GM21528 (cell line): ENCODE results near the gene VDAC1.

Source experiments
- ATAC-seq: cut with Tn5 transposase; IDR thresholded peaks from one replicate; pipeline ENCODE4 v1.9.1; 2021; ENCODE audit warnings: mild to moderate bottlenecking, moderate library complexity; ENCODE audit not compliant: unreplicated experiment, low FRiP score

Gene VDAC1

DNA sequence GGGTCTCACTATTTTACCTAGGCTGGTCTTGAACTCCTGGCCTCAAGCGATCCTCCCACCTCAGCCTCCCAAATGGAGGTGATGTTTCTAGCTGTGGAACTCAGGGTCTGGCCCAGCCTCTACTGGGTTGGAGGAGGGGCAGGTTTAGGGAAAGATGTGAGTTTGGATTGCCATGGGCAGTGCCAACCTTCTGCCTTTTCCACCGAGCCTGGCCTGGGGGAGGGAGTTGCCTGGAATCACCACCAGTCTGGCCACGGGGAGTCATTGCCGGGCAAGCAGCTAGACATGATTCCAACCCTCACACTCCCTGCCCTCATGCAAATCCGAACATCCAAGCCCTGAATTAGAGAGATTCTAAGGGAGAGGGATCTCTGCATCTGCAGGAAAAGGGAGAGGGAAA is 21.0 kb upstream of the VDAC1 start:
- ATAC-seq, result no peak

- ATAC-seq, result no peak
Observed at GRCh38 chr5:134024811-134025210, 20.0 kb upstream of the VDAC1 start.

DNA sequence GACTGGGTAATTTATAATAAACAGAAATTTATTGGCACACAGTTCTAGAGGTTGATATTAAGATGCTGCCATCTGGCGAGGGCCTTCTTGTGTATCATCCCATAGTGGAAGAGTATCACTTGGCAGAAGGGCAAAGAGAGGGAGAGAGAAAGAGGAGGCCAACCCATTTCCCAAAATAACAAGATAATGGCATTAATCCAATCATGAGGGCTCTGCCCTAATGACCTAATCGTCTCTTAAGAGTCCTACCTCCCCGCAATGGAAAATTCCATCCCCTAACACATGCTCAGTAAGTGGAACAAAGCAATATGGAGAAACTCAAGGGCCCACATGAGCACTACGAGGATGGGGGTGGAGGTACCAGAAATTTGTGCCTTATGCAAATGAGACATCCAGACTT is 17.6 kb upstream of the VDAC1 start:
- no peak for ATAC-seq

DNA sequence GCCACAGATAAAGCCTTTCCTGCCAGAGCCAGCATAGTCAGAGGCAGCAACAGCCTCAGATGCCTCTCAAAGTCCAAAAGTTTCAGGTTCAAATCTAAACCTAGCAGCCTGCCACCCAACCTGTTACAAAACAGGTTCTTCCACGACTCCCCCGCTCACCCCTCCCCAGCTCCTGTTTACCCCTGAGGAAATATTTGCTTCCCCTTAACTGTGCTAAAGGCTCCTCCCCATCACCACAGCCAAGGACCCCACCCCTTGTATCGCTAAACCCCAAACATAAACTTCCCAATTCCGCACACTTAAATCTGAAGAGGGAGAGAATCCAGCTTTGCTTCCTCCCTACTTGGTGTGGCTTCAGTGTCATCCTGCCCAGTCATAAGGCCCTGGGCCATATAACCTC is 15.4 kb upstream of the VDAC1 start:
- ATAC-seq, result no peak

- no peak for ATAC-seq
Observed at GRCh38 chr5:134019636-134020035, 14.9 kb upstream of the VDAC1 start.

- no peak for ATAC-seq
Observed at GRCh38 chr5:134018986-134019316, 14.2 kb upstream of the VDAC1 start.

- no peak for ATAC-seq
Observed at GRCh38 chr5:134018154-134018985, 13.6 kb upstream of the VDAC1 start.

- no peak for ATAC-seq
Observed at GRCh38 chr5:134008266-134008749, 3.5 kb upstream of the VDAC1 start.

DNA sequence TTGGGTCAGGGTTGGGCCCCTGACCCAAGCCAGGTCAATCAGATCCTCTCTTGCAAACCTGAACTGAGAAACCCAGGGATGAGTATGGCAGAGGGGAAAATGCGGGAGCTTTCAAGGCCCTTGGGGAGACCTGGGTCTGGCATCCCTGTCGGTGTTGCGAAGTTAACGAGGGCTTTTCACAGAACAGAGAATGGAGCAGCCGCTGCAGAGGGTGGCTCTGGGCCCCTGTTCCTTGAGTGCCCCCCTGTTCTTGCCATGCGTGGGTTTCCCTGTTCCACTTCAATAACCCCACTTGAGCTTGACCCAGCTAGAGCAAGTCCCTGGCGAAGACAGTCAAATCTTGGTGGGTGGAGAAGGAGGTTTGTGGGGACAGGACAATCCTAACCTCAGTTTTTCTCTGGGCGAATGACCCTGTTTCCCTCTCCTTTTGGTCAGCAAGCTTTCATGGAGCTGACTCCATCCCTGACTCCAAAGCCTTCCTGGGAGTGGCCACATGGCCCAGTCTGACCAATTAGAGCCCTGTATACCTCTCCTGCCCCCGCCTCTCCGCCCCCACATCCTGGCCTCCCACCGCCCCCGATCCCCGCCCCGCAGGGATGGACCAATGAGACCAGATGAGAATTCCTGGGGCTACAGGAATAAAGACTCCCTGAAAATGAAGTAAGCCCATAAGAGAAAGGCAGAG is 2.9 kb upstream of the VDAC1 start:
- ATAC-seq, result no peak

GRCh38 chr5:134006115-134006514 is 1.3 kb upstream of the VDAC1 start:
- no peak for ATAC-seq

DNA sequence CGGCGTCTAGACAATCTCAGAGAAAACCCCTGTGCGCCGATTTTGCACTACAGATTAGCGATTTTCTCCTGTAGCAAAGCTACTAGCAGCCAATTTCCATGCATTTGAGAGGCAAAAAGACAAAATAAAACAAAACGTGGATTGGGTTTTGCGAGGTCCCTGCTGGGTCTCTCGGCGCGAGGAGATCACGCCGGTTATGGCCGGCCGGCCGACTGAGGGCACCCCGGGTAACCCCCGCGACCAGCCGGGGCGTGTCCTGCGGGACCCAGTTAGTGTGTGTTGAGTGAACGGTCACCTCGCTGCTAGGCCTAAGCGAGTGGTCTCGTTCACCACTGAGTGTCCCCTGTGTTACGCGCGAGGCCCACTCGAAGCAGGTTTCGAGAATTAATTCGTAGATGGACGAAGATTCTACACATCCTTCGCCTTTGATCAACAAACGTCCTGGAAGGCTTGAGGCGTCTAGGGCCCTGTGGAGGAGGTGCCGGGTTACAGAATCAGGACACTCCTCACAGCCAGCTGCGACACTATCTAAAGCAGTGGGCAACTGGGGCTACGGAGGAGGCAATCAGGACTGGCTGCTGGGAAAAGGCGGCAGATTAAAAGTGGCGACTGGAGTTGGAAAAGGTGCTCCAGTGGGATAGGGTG is 764 bp upstream of the VDAC1 start:
- peak; percentile 11 for ATAC-seq

- peak; percentile 28 for ATAC-seq
Observed at GRCh38 chr5:134003817-134004625, 754 bp downstream of the VDAC1 start.

GRCh38 chr5:134003064-134003816 is 1.5 kb downstream of the VDAC1 start:
- no peak for ATAC-seq

GRCh38 chr5:134001938-134002731 is 2.6 kb downstream of the VDAC1 start:
- no peak for ATAC-seq

GRCh38 chr5:134000696-134001453 is 3.9 kb downstream of the VDAC1 start:
- no peak for ATAC-seq

DNA sequence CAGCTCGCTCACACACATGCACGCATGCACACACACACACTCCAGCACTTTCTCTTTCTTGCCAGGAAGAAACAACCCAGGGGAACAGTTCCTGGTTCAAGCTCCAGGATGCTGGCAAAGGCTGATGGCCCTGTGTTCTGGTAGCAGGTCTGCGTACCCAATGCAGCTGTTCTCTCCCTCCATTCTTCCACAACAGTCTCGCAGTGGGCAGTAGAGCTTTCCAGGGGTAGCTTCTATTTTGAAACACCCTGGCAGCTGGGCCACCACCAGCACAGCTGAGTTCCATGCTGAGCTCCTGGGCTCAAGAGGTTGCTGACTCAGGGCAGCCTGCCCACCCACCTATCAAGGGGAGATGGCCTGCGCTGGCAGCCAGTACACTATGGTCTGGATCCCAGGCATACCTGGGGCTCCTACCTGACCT is 4.7 kb downstream of the VDAC1 start:
- ATAC-seq, result no peak

- no peak for ATAC-seq
Observed at GRCh38 chr5:133998807-133999206, 6.0 kb downstream of the VDAC1 start.

- no peak for ATAC-seq
Observed at GRCh38 chr5:133998042-133998441, 6.7 kb downstream of the VDAC1 start.
